SK-MEL-5 (cell line): ENCODE results near the gene MRRF. TPM values are rescaled to one million over a fixed set of nuclear protein-coding genes. Genes with fewer than 3 reads are reported as not detected.
A peak's percentile ranks its signal among the peaks of the same experiment; 100 is the strongest.

Experiments
- DNase-seq: peaks from one replicate; pipeline ENCODE4 v3.0.0-alpha.2; 2016; ENCODE audit warnings: low read depth, low spot score
- in situ Hi-C: cut with HindIII; loops from 2 replicates; pipeline ENCODE4 v1.10.0; 2016; ENCODE audit warnings: low sequenced_read_pairs, high pct_unique_total_duplicates, low pct_unique_long_range_greater_than_20kb
- total RNA-seq: library from RNA; depleted of rRNA; stranded (reverse); fragments of >200 nt; shearing (Covaris generic); gene quantifications from 2 replicates; pipeline ENCODE4 v1.2.3, GENCODE V29; 2014

MRRF gene
- total RNA-seq, 1 experiment from 2014 or later: 94.4 TPM

GRCh38 chr9:122226758-122227574 lies 37.7 kb upstream of the MRRF start:
- in situ Hi-C loops: no loop called here
- DNase-seq: no peak

GRCh38 chr9:122227575-122227900 lies 37.1 kb upstream of the MRRF start:
- in situ Hi-C loops: no loop called here

GRCh38 chr9:122228191-122228567 lies 36.5 kb upstream of the MRRF start:
- in situ Hi-C loops: no loop called here
- no peak for DNase-seq

More at GRCh38 chr9:122227575-122227900, 37.1 kb upstream of the MRRF start:
- no peak for DNase-seq

GRCh38 chr9:122228568-122229484 lies 35.9 kb upstream of the MRRF start, which contains the start of gene LHX6:
LHX6 (minus strand) TSS chr9:122228957; CDS start chr9:122228740, 217 bp downstream.
- in situ Hi-C loops: no loop called here
- no peak for DNase-seq

GRCh38 chr9:122229485-122229837 lies 35.2 kb upstream of the MRRF start:
- no peak for DNase-seq
- in situ Hi-C loops: no loop called here

GRCh38 chr9:122232796-122233306 lies 31.8 kb upstream of the MRRF start:
- DNase-seq: no peak
- in situ Hi-C loops: no loop called here

GRCh38 chr9:122234022-122234748 lies 30.5 kb upstream of the MRRF start:
- no peak for DNase-seq
- in situ Hi-C loops: no loop called here

GRCh38 chr9:122236681-122237080 lies 28.0 kb upstream of the MRRF start:
- in situ Hi-C loops: no loop called here
- no peak for DNase-seq

GRCh38 chr9:122239722-122240121 lies 25.0 kb upstream of the MRRF start:
- in situ Hi-C loops: no loop called here
- no peak for DNase-seq

- in situ Hi-C loops: no loop called here
- DNase-seq: no peak
These were observed 20.3 kb upstream of the MRRF start for GRCh38 chr9:122244349-122244748.

GRCh38 chr9:122246666-122247065 lies 18.0 kb upstream of the MRRF start:
- in situ Hi-C loops: no loop called here
- DNase-seq: no peak

- no peak for DNase-seq
- in situ Hi-C loops: no loop called here
These were observed 16.2 kb upstream of the MRRF start for GRCh38 chr9:122248448-122248865.

GRCh38 chr9:122251351-122251750 lies 13.3 kb upstream of the MRRF start:
- DNase-seq: peak; percentile 75
- in situ Hi-C loops: no loop called here

GRCh38 chr9:122252796-122253195 lies 11.9 kb upstream of the MRRF start:
- peak; percentile 15 for DNase-seq
- in situ Hi-C loops: no loop called here

- DNase-seq: no peak
- in situ Hi-C loops: no loop called here
These were observed 9.9 kb upstream of the MRRF start for GRCh38 chr9:122254761-122255160.

GRCh38 chr9:122256206-122256605 lies 8.5 kb upstream of the MRRF start:
- no peak for DNase-seq
- in situ Hi-C loops: no loop called here

- no peak for DNase-seq
- in situ Hi-C loops: no loop called here
These were observed 5.7 kb upstream of the MRRF start for GRCh38 chr9:122258886-122259415.

GRCh38 chr9:122261469-122261881 lies 3.2 kb upstream of the MRRF start:
- in situ Hi-C loops: no loop called here
- peak; percentile 99 for DNase-seq
